CD4-positive, alpha-beta T cell treated with Interleukin-10 for 1 hour (primary cell): ENCODE data around the gene SMIM10L2A.
"Not testable (repeated sequence)": the region's sequence is repeated elsewhere in the genome, so short reads cannot be mapped to it uniquely, and the experiment has no call there.

Experiments
- DNase-seq: peaks from one replicate; pipeline ENCODE4 v3.0.0-alpha.2; 2020

Gene SMIM10L2A

GRCh38 chrX:135423173-135423864, 1.6 kb downstream of the SMIM10L2A start:
- DNase-seq, result not testable (repeated sequence)

GRCh38 chrX:135424469-135424868, 2.7 kb downstream of the SMIM10L2A start:
- DNase-seq, result no peak

GRCh38 chrX:135425026-135425965, 3.6 kb downstream of the SMIM10L2A start:
- DNase-seq, result no peak

GRCh38 chrX:135429429-135429828, 7.7 kb downstream of the SMIM10L2A start:
- DNase-seq, result no peak

- no peak for DNase-seq
These were observed 10.1 kb downstream of the SMIM10L2A start for GRCh38 chrX:135431886-135432285.

GRCh38 chrX:135432453-135432852, 10.7 kb downstream of the SMIM10L2A start:
- DNase-seq, result no peak

- no peak for DNase-seq
These were observed 11.3 kb downstream of the SMIM10L2A start for GRCh38 chrX:135432881-135433521.

- no peak for DNase-seq
These were observed 11.9 kb downstream of the SMIM10L2A start for GRCh38 chrX:135433531-135434257.

- no peak for DNase-seq
These were observed 12.8 kb downstream of the SMIM10L2A start for GRCh38 chrX:135434258-135435138.

- no peak for DNase-seq
These were observed 13.6 kb downstream of the SMIM10L2A start for GRCh38 chrX:135435139-135435922.

- no peak for DNase-seq
These were observed 14.2 kb downstream of the SMIM10L2A start for GRCh38 chrX:135435933-135436332.

- DNase-seq, result no peak
These were observed 14.7 kb downstream of the SMIM10L2A start for GRCh38 chrX:135436456-135436855.

- no peak for DNase-seq
These were observed 15.5 kb downstream of the SMIM10L2A start for GRCh38 chrX:135436966-135437866.

- no peak for DNase-seq
These were observed 16.4 kb downstream of the SMIM10L2A start for GRCh38 chrX:135437867-135438733.

GRCh38 chrX:135438734-135439043, 16.9 kb downstream of the SMIM10L2A start:
- no peak for DNase-seq

GRCh38 chrX:135449637-135450550, 28.1 kb downstream of the SMIM10L2A start:
- no peak for DNase-seq

- no peak for DNase-seq
These were observed 31.6 kb downstream of the SMIM10L2A start for GRCh38 chrX:135453381-135453780.

- no peak for DNase-seq
These were observed 33.1 kb downstream of the SMIM10L2A start for GRCh38 chrX:135454816-135455215.
